ENCODE results near the gene RIMBP2.
A peak's percentile ranks its signal among the peaks of the same experiment; 100 is the strongest.

The RIMBP2 gene

GRCh38 chr12:130729344-130729743, 13.2 kb upstream of the RIMBP2 start:
- no peak for DNase-seq

GRCh38 chr12:130728158-130729058, 12.3 kb upstream of the RIMBP2 start:
- DNase-seq = no peak

DNA sequence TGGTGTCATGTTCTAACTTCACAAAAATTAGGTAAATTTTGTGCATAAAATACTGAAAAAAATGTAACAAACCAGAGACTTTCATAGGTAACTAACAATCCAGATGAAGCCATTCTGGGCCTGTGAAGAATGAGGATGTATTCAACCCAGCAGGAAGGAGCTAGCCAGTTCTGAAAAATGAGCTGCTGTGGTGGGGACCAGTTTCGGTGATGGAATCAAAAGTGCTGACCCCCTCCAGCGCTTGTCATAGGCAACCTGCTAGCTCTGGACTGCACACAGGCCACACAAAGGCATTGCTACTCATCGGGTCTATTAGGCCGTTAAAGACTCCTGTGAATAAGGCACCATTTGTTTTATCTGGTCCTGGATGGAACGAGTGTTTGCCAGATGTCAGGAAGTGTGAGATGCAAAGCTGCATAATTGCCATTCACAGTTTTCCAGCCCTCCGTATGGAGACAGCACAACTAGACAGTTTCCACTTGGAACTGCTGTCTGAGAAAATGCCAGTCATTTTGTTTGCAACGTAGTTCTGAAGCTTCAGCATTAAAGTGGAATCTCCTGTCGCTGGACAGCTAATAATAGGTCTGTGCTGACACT, 3.3 kb upstream of the RIMBP2 start:
- DNase-seq = no peak

- no peak for DNase-seq
These were observed 1.7 kb upstream of the RIMBP2 start for GRCh38 chr12:130717752-130718151.

DNA sequence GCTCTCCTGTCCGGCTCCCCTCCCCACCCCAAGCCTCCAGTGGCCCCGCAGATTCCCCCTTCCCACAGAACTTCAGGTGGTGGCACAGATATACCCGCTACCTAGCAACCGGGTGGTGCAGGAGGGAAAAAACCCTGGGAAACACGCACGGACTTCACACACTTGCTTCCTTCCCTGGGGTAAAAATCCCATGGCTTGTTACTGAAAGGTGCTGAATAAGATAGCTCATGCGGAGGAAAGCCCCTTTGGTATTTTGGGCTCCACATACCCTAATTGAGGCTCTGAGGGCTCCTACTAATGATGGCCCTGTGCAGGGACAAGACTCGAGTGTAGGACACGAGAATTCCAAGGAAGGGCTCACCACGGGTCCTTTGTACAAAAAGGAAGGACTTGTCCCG, 869 bp upstream of the RIMBP2 start:
- DNase-seq = no peak

DNA sequence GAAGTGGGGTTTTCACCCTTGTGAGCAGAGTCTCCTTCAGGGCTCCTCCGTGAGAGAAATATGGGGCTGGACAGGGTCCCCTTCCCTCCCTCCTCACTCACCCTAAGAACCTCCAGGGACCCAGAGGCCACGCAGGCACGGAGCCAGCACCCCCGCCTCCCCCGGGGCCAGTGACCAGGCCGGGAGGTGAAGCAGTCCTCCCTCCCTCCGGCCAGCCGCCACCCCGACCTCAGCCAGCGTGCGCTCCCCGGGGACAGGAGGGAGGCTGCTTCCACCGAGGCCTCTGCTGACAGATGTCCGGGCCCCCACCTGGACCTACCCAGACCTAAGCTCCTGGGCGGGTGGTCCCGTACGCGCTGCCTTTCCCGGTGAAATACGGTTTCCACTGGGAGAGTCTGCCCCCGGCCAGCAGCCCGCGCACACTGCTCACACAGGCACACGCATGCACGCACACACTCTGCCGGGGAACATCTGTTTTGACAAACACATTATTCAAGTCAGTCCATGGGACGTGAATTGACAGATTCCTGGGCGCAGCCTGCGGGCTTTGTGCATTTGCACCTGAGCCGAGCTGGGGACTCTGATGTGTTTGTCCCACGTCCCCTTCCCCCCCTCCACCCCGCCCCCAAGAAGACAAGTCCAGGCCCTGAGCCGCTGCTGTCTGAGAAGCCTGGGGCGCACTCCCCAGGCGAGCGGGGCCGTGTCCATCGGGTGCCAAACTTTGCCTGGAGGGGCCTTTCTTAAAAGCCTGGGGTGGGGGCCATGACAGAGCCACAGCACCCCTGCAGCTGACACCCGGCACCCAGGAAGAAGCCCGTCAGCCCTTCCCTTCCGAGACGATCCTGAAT, 725 bp downstream of the RIMBP2 start:
- DNase-seq = no peak

GRCh38 chr12:130714591-130715149, 1.4 kb downstream of the RIMBP2 start:
- DNase-seq = peak; percentile 43

- DNase-seq = peak; percentile 51
These were observed 2.0 kb downstream of the RIMBP2 start for GRCh38 chr12:130714091-130714590.

DNA sequence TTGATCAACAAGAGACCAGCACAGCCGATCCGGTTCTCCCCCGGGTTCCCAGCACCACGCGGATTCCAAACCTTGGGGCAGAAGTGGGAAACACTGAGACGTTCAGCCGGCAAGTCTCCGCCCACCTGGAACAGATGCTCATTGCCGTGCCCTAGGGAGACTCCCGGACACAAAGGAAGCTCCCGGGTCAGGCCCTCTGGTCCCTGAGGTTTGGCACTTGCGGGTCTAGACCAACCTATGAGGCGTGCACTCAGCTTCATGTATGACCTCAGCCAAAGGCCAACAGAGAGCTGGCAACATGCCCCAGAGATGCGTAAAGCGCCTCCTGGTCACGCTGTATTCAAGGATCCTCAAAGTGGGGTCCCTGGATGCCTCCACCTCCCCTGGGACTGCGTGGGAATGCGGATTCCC, 2.5 kb downstream of the RIMBP2 start:
- no peak for DNase-seq

DNA sequence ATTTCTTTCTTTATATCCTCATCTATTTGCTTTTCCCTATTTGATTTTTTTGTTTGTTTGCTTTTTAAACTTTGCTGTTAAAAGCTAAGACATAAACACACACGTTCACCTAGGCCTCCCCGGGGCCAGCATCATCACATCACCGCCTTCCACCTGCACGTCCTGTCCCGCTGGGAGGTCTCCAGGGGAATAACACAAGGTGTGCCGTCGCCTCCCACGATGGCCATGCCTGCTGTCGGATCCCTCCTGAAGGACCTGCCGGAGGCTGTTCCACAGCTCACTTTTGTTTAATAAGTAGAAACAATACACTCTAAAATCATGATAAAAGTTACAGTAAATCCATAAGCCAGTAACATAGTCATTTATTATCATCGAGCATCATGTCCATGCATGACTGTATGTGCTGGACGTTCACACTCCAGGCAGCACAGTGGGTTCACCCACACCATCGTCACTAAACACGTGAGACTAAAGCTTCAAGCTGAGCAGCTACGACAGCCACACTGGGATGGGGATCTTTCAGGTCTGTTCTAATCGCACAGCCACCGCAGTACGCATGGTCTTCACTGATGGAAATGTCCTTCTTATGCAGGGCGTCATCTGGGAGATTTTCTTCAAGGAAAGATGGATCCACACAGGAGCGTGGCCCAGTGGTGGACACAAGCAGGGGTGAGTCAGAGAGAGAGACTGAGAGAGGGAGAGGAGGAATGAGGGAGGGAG, 3.6 kb downstream of the RIMBP2 start:
- no peak for DNase-seq

GRCh38 chr12:130711756-130712155, 4.3 kb downstream of the RIMBP2 start:
- no peak for DNase-seq

GRCh38 chr12:130710733-130711080, 5.4 kb downstream of the RIMBP2 start:
- no peak for DNase-seq

GRCh38 chr12:130709971-130710732, 5.9 kb downstream of the RIMBP2 start:
- no peak for DNase-seq

DNA sequence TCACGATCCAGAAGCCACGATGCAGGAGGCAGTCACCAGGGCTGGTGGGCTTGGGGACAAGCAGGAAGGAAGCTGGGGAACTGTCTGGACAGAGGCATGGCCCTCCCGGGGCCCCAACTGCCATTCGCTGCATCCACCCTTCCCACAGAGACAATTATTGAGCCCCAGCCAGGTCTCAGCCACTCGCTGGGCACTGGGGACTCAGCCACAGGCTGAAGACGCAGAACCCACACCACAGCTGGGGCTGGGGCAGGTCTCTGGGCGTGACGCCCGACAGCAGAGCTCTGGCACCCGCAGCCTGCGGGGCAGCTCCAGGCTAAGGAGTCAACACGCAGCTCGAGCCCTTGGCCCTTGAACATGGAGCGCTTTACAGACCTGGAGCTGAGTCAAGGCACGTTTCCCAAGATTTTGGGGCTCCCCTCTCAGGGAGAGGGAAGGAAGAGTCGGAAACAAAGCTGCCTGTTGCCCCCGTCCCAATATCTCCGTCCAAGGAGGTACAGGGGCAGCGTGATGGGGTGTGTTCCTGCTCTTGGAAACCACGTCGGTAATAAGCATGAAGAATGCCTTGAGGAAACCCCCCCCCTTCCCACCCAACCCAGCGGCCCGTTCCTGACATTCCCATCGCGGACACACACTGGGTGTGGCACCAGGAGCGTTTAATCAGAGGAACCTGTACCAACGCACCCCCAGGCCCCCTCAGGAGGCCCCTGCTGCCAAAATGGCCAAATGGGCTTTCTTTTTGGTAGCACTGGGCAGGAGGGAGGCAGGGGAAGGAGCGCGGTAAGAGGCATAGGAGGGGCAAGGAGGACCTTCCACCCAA, 6.7 kb downstream of the RIMBP2 start:
- no peak for DNase-seq

- DNase-seq = no peak
These were observed 7.5 kb downstream of the RIMBP2 start for GRCh38 chr12:130708648-130709047.

- DNase-seq = no peak
These were observed 8.6 kb downstream of the RIMBP2 start for GRCh38 chr12:130707571-130707891.

DNA sequence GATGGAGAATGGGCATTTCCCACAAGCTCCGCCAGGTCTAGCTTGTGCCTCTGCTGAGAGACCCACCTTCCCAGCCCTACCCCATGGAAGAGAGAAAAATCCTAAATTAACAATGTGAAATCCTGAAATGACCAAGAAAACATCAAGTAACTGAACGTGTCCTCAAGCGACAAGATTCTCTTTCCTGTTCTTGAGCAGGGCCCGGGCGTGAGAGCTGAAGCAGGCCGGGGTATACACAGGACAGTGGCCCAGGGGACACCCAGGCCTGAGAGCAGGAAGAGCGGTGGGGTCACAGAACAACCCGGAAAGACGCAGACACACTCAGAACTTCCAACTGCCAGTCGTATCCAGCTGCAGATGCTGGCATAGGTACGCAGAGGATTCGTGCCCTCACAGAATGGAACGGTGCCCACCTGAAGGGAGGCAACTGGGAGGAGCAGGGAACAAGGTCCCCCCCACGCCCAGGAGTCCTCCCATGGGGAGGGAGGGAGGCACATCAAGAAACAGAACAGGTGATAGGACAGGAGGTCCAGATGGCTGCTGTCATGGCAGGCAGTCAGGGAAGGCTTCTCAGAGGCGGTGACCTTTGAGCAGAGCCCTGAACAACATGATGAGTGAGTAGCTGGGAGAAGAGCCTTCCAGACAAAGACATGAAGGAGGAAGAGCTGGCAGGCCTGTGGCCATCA, 9.1 kb downstream of the RIMBP2 start:
- DNase-seq = no peak

DNA sequence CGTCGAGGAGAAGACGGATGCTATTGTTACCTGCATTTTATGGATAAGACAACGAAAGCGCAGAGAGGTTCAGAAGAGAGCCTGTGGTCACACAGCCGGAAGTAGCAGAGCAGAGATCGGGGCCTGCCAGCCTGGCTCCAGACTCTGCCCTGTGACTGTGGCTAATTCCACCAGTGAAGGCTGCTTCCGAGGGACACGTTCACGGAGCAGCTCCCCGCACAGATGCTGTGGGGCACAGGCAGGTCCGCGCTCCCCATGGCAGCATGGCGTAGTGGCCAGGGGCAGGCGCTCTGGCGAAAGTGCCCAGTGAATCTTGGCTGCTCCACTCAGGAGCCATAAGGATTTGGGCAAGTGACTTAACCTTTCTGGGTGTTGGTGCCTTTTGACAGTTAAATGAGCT, 9.8 kb downstream of the RIMBP2 start:
- DNase-seq = no peak

GRCh38 chr12:130705178-130705822, 10.8 kb downstream of the RIMBP2 start:
- DNase-seq = no peak

DNA sequence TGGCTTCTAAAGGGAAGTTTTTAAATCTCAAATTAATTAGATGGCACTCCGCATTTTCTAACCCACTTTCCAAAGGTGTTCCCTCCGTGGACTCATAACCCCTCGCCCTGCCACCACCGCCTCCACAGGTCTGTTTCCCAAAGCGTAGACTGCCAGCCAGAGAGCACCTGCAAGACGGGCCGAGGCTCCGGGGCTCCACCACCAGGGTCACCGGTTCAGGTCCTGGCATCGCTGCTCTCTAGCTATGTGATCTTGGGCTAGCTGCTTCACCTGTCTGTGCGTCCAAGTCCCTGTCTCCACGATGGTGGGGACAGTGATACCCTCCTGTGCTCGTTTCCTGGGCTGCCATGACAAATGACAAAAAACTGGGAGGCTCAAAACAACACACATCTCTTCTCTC, 11.5 kb downstream of the RIMBP2 start:
- DNase-seq = no peak

Data from left hindlimb (tissue), 1 donor.